ENCODE results near the gene IL12A.

IL12A gene

GRCh38 chr3:160020057-160020711 is 31.5 kb downstream of the IL12A start:
- FAIRE-seq, result no peak
- DNase-seq (ENCODE audit: extremely low spot score, insufficient read length, low read depth), result no peak

GRCh38 chr3:160022068-160022467 is 33.4 kb downstream of the IL12A start:
- FAIRE-seq, result no peak
- no peak for DNase-seq (ENCODE audit: extremely low spot score, insufficient read length, low read depth)

- no peak for DNase-seq (ENCODE audit: extremely low spot score, insufficient read length, low read depth)
- FAIRE-seq, result no peak
These were observed 34.8 kb downstream of the IL12A start for GRCh38 chr3:160023476-160023875.

GRCh38 chr3:160027541-160028195 is 39.0 kb downstream of the IL12A start:
- DNase-seq (ENCODE audit: extremely low spot score, insufficient read length, low read depth), result no peak
- FAIRE-seq, result peak; percentile 93

- no peak for DNase-seq (ENCODE audit: extremely low spot score, insufficient read length, low read depth)
- no peak for FAIRE-seq
These were observed 47.1 kb downstream of the IL12A start for GRCh38 chr3:160035757-160036156.

- DNase-seq (ENCODE audit: extremely low spot score, insufficient read length, low read depth) (no peak), FAIRE-seq (no peak)
These were observed 50.4 kb downstream of the IL12A start for GRCh38 chr3:160038862-160039562.

- no peak for FAIRE-seq
- DNase-seq (ENCODE audit: extremely low spot score, insufficient read length, low read depth), result no peak
These were observed 51.5 kb downstream of the IL12A start for GRCh38 chr3:160040181-160040580.

- no peak for FAIRE-seq
- DNase-seq (ENCODE audit: extremely low spot score, insufficient read length, low read depth), result no peak
These were observed 52.8 kb downstream of the IL12A start for GRCh38 chr3:160041465-160041864.

GRCh38 chr3:160044121-160044520 is 55.5 kb downstream of the IL12A start:
- no peak for DNase-seq (ENCODE audit: extremely low spot score, insufficient read length, low read depth)
- FAIRE-seq, result no peak
